GM19395 (cell line): ENCODE data around the gene KCTD2.

ENCODE experiments used
- ATAC-seq: cut with Tn5 transposase; IDR thresholded peaks from one replicate; pipeline ENCODE4 v1.9.1; 2021; ENCODE audit warnings: mild to moderate bottlenecking, moderate library complexity; ENCODE audit not compliant: unreplicated experiment

The KCTD2 gene

GRCh38 chr17:75075597-75076336, 28.7 kb downstream of the KCTD2 start:
- ATAC-seq: no peak

- no peak for ATAC-seq
Observed at GRCh38 chr17:75077072-75077495, 30.1 kb downstream of the KCTD2 start.

- ATAC-seq: peak; percentile 49
Observed at GRCh38 chr17:75077496-75078283, 30.7 kb downstream of the KCTD2 start.

GRCh38 chr17:75078284-75079022, 31.4 kb downstream of the KCTD2 start:
- ATAC-seq: peak; percentile 52

GRCh38 chr17:75079023-75079373, 32.0 kb downstream of the KCTD2 start:
- ATAC-seq: no peak

- ATAC-seq: no peak
Observed at GRCh38 chr17:75081611-75082540, 34.9 kb downstream of the KCTD2 start.

- ATAC-seq: no peak
Observed at GRCh38 chr17:75082683-75083082, 35.7 kb downstream of the KCTD2 start.

- ATAC-seq: no peak
Observed at GRCh38 chr17:75084039-75084660, 37.1 kb downstream of the KCTD2 start.

- ATAC-seq: no peak
Observed at GRCh38 chr17:75086496-75087181, 39.6 kb downstream of the KCTD2 start.

GRCh38 chr17:75087182-75087557, 40.1 kb downstream of the KCTD2 start:
- peak; percentile 17 for ATAC-seq

- ATAC-seq: peak; percentile 69
Observed at GRCh38 chr17:75087558-75088453, 40.8 kb downstream of the KCTD2 start, which contains the start of gene SLC16A5. SLC16A5 (plus strand) TSS chr17:75087954; CDS start chr17:75093637, 5,683 bp downstream.

- ATAC-seq: no peak
Observed at GRCh38 chr17:75088465-75089417, 41.7 kb downstream of the KCTD2 start.

- ATAC-seq: no peak
Observed at GRCh38 chr17:75090871-75091854, 44.1 kb downstream of the KCTD2 start.

GRCh38 chr17:75091855-75092327, 44.9 kb downstream of the KCTD2 start:
- ATAC-seq: no peak

- no peak for ATAC-seq
Observed at GRCh38 chr17:75093548-75094158, 46.6 kb downstream of the KCTD2 start.
